Left renal pelvis (tissue), 4 donors: Measurements from ENCODE around the gene HEPACAM2. TPM values are rescaled to one million over a fixed set of nuclear protein-coding genes. Genes with fewer than 3 reads are reported as not detected.

Experiments
- DNase-seq, 4 donors: peaks; one replicate each; pipeline ENCODE4 v3.0.0-alpha.2; 2013; ENCODE audit warnings: low read depth in 4 of 4, low spot score in 3 of 4
- polyA plus RNA-seq, 4 donors: library from polyadenylated mRNA; unstranded; fragments of 120-200 nt; gene quantifications; one replicate each; pipeline ENCODE4 v1.2.1, GENCODE V29; 2013; ENCODE audit not compliant: insufficient read length in 4 of 4

Gene HEPACAM2
- polyA plus RNA-seq, 4 donors = 0.42 to 6.1 (median 5.6) TPM

GRCh38 chr7:93203496-93203895 lies 22.8 kb downstream of the HEPACAM2 start:
- no peak for DNase-seq

GRCh38 chr7:93202594-93203250 lies 23.5 kb downstream of the HEPACAM2 start:
- no peak for DNase-seq

- no peak for DNase-seq
Measured at GRCh38 chr7:93198472-93198871, 27.8 kb downstream of the HEPACAM2 start.

GRCh38 chr7:93196336-93196735 lies 29.9 kb downstream of the HEPACAM2 start:
- no peak for DNase-seq

- DNase-seq = no peak
Measured at GRCh38 chr7:93194386-93194785, 31.9 kb downstream of the HEPACAM2 start.

GRCh38 chr7:93188870-93189634 lies 37.2 kb downstream of the HEPACAM2 start:
- DNase-seq = no peak

GRCh38 chr7:93185303-93186027 lies 40.8 kb downstream of the HEPACAM2 start:
- DNase-seq = no peak

- DNase-seq = no peak
Measured at GRCh38 chr7:93179173-93179572, 47.1 kb downstream of the HEPACAM2 start.

- no peak for DNase-seq
Measured at GRCh38 chr7:93178213-93178612, 48.1 kb downstream of the HEPACAM2 start.

GRCh38 chr7:93176992-93177580 lies 49.2 kb downstream of the HEPACAM2 start:
- no peak for DNase-seq

- DNase-seq = no peak
Measured at GRCh38 chr7:93175219-93175618, 51.0 kb downstream of the HEPACAM2 start.

- DNase-seq = no peak
Measured at GRCh38 chr7:93172683-93173082, 53.6 kb downstream of the HEPACAM2 start.

- DNase-seq = no peak
Measured at GRCh38 chr7:93171606-93172226, 54.6 kb downstream of the HEPACAM2 start.

GRCh38 chr7:93165447-93165846 lies 60.8 kb downstream of the HEPACAM2 start:
- DNase-seq = no peak

GRCh38 chr7:93164766-93165165 lies 61.5 kb downstream of the HEPACAM2 start:
- no peak for DNase-seq

GRCh38 chr7:93161181-93161762 lies 65.0 kb downstream of the HEPACAM2 start:
- DNase-seq = no peak

GRCh38 chr7:93160410-93160809 lies 65.9 kb downstream of the HEPACAM2 start:
- no peak for DNase-seq

GRCh38 chr7:93159490-93159889 lies 66.8 kb downstream of the HEPACAM2 start:
- DNase-seq = no peak

GRCh38 chr7:93156884-93157283 lies 69.4 kb downstream of the HEPACAM2 start:
- no peak for DNase-seq

GRCh38 chr7:93150200-93150835 lies 76.0 kb downstream of the HEPACAM2 start:
- no peak for DNase-seq
